GM13977 (cell line): ENCODE results near the gene PDCD4.

Source experiments
- DNase-seq: peaks from one replicate; pipeline ENCODE4 v3.0.0; 2012; ENCODE audit warnings: low spot score
- in situ Hi-C: fragments of 300-500 bp; cut with MboI; formaldehyde crosslinking; loops from one replicate; pipeline ENCODE4 v1.12.0; 2022; ENCODE audit warnings: low sequenced_read_pairs, low pct_unique_long_range_greater_than_20kb, mixed read lengths, inconsistent platforms; ENCODE audit not compliant: unreplicated experiment
- TF ChIP-seq, protein P1 (sequence below): IDR thresholded peaks from 2 replicates; pipeline ENCODE4 v1.5.1; 2012; ENCODE audit warnings: mild to moderate bottlenecking, control low read depth; ENCODE audit not compliant: insufficient read depth; ENCODE audit errors: extremely low read depth, missing control alignments

The PDCD4 gene

DNA sequence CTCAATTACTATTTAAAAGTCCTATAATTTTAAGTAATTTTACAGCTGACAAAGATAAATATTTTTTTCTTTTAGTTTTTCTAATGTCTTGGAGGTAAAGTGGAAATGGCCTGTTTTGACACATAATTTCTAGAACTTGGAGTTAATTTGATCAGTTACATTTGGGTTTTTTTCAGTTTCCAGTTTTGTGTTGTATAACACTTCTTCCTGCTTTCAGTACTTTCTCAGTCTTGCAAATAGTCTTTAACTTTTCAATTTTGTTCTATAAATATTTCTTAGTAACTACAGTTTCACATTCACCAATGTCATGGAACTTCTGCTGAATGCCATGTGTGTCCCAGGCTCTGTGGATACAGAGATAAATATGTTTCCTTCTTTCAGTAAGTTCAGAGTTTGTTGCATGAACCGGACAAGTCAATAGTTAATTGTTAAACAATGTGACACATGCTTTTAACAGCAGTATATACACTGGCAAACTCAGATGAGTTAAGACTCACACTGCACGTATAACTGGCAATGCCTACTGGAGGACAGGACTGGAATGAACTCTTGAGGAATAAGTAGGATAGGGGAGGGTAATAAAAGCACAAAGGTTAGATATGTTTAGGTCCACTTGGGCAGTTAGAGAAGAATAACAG, 52.2 kb downstream of the PDCD4 start:
- in situ Hi-C loops, result loop anchor here (25.0 kb wide), 1 partner anchor 312 kb away; no protein-coding TSS in a partner anchor
- TF ChIP-seq, protein P1, sequence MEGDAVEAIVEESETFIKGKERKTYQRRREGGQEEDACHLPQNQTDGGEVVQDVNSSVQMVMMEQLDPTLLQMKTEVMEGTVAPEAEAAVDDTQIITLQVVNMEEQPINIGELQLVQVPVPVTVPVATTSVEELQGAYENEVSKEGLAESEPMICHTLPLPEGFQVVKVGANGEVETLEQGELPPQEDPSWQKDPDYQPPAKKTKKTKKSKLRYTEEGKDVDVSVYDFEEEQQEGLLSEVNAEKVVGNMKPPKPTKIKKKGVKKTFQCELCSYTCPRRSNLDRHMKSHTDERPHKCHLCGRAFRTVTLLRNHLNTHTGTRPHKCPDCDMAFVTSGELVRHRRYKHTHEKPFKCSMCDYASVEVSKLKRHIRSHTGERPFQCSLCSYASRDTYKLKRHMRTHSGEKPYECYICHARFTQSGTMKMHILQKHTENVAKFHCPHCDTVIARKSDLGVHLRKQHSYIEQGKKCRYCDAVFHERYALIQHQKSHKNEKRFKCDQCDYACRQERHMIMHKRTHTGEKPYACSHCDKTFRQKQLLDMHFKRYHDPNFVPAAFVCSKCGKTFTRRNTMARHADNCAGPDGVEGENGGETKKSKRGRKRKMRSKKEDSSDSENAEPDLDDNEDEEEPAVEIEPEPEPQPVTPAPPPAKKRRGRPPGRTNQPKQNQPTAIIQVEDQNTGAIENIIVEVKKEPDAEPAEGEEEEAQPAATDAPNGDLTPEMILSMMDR, result no peak
- DNase-seq, result no peak

DNA sequence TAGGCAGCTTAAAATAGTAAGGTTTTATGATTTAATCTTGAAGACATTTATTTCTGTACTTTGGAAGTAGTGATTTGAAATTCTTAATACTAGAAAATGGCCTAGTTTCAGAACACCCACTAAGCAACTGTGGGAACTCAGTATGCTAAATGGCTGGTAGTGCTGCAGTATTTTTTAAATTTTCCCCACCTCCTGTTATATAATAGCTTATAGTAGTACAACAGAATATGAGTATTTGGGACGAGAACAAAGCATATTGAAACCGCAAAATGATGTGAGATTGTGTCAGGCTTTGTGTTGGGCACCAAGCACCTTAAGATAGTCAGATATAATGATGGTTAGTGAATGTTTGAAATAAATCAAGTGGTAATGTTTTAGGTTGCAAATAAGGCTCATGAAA, 55.7 kb downstream of the PDCD4 start:
- no peak for DNase-seq
- in situ Hi-C loops, result no loop called here
- TF ChIP-seq, protein P1, result no peak

DNA sequence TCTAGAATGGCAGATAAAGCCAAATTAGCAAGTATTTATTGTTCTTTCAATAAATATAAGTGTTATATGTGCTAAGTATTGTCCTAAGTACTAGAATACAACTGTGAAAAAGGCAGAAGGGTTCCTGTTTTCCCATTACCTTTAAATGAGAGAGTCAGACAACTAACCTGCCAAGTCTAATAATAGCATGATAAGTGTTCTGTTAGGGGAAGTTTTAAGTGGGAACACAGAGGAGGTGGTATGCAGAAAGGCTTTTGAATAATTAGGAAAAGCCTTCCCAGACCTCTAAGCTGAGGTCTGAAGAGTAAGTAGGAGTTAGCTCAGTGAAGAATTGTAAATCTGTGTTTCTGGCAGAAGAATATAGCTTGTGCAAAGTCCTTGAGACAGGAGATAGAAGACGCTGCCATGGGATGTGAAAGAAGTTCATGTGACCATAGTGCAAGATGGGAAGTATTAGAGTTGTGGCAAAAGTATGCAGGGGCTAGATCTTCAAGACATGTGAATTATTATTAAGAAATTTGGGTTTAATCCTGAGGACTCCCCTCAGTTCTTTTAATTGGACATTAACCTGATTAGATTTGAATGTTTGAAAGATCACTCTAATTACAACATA, 60.1 kb downstream of the PDCD4 start:
- no peak for DNase-seq
- in situ Hi-C loops, result no loop called here
- TF ChIP-seq, protein P1, result no peak

DNA sequence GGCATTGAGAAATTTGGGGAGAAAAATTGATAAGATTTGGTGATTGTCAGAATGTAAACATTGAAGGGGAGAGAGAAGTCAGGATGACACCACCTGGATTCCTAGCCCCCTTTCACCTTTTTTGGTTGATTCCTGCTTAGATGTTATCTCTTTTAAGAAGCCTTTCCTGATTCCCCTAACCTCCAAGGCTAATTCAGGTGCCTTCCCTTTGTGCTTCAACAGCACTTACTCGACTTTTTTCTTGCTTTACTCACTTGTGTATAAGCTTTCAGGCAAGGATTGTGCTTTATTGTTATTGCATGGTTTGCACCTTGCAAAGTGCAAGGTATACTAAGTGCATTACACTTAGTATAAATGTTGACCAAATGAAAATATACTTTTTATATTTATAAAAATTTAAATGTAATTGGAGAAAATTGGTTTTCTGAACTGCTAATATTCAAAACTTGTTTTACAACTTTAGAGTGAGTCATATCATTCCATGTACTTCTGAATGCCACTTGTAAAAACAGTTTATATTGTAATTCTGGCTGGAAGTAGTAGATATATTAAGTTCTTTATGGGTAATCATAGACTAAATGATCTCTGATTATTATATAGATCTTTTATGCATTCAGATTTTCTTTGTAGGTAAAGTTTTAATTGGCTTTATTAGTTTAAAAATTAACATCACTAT, 60.9 kb downstream of the PDCD4 start:
- TF ChIP-seq, protein P1, result no peak
- in situ Hi-C loops, result no loop called here
- DNase-seq, result no peak

DNA sequence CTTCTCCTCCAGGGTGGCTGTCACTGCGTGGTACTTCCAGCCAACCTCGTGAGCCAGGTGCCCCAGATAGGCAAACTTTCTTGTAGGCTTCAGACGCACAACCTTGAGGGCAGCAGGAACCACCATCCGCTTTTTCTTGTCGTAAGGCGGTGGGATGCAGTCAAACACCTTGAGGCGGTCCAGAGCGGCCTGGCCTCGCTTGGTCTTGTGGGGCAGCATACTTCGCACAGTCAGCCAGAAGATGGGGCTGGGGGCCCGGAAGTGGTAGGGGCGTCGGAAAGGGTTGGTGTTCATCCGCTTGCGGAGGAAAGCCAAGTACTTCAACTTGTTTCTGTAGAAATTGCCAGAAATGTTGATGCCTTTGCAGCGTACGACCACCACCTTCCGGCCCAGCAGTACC, 65.0 kb downstream of the PDCD4 start:
- TF ChIP-seq, protein P1, result no peak
- DNase-seq, result no peak
- in situ Hi-C loops, result no loop called here

DNA sequence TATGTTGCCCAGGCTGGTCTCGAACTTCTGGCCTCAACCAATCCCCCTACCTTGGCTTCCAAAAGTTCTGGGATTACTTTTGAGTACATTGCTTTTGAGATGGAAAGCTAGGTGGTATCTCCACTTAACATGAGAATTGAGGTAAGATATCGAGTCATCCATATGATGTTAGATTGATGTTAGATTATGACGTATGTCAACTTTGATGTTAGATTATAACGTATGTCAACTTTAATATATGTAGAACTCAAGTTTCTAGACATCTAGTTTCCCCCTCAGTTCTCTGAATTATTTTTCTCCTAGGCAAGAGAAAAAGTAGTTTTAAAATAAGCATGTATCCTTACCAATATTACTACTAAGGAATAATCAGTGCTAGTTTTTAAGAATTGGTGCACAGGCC, 67.7 kb downstream of the PDCD4 start:
- TF ChIP-seq, protein P1, result no peak
- in situ Hi-C loops, result no loop called here
- no peak for DNase-seq
